GM19025 (cell line): ENCODE data around the gene CD79A.

Experiments
- ATAC-seq: cut with Tn5 transposase; IDR thresholded peaks from one replicate; pipeline ENCODE4 v1.9.1; 2021; ENCODE audit warnings: mild to moderate bottlenecking, low read depth, moderate library complexity; ENCODE audit not compliant: unreplicated experiment

Gene CD79A

GRCh38 chr19:41883463-41883820 is 6.4 kb downstream of the CD79A start:
- no peak for ATAC-seq

DNA sequence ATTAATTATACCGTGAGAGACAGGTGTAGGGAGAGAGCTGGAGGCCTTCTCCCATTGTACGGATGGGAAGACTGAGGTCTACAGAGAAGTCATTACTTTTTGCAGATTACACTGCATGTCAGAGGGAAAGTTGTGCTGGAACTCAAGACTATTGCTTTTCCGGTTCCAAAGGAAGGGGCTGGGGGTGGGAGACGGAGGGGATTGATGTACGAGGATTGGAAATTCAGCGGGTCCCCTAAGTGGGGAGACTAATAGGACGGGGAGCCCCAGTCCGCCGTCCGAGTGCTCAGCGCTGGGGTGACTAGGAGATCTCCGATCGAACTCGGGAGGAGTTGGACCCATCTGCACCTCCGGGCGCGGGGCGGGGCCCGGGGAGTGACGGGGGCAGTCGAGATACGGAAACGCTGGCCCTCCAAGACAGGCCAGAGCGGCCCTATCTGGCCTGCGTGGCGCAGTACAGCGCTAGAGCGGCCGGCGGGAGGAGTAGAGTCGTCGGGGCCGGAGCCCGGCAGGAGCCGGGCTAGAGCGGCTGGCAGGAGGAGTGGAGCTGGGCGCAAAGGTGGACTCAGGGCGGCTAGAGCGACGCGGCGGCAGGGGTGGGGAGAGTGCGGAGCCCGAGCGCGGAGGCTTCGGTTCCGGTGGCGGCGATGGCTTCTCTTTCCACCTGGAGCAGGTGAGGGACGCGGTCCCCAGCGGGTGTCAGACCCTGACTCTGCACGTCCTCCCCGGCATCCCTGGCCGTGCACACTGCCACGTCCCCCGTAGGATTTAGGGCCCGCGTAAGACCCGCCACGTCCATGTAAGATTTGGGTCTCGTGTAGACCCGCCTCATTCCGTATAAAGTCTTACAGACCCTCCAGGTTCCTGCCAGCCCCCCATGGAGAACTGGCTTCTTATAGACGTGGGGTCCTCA is 7.0 kb downstream of the CD79A start:
- peak; percentile 76 for ATAC-seq

- ATAC-seq = no peak
Observed at GRCh38 chr19:41886761-41887710, 10.0 kb downstream of the CD79A start.

GRCh38 chr19:41887711-41888382 is 10.8 kb downstream of the CD79A start:
- no peak for ATAC-seq

GRCh38 chr19:41888926-41889325 is 11.8 kb downstream of the CD79A start:
- ATAC-seq = no peak

DNA sequence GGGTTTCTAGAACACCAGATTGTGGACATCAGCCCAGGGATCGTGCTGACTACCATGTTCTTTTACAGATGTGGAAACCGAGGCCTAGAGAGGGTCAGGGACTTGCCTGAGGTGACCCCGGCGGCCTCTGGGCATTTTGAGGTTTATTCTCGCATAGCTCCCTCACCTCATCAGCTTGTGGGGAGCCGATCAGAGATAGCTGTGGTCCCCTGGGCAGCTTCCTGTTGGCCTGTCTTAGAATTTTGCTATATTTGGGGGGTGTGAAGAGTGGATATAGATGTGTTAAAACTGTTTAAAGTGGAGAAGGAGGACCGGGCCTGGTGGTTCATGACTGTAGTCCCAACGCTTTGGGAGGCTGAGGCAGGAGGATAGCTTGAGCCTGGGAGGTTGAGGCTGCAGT is 12.8 kb downstream of the CD79A start:
- no peak for ATAC-seq

- ATAC-seq = no peak
Observed at GRCh38 chr19:41890936-41891335, 13.9 kb downstream of the CD79A start.

DNA sequence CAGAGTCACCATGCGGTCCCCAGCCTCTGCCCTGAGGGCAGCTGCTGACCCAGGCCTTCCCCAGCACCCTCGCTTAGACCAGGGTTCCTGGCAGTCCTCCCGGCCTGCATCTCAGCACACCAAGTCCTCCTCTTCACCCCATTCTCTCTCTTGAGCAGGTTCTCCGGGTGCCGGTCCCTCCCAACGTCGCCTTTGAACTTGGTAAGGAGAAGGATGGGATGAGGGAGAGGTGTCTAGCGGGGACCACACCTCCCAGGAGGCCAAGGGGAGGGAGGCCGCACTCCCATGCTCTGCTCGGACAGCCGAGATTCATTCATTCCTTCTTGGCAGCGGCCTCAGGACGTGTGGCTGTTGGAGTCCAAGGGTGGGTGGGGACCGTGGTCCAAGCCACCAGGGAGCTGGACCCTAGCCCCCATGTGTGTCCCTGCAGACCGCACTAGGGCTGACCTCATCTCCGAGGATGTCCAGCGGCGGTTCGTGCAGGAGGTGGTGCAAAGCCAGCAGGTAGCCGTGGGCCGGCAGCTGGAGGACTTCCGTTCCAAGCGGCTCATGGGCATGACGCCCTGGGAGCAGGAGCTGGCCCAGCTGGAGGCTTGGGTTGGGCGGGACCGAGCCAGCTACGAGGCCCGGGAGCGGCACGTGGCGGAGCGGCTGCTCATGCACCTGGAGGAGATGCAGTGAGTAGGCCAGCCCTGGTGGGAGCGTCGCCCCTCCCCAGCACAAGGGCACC is 15.3 kb downstream of the CD79A start:
- no peak for ATAC-seq

GRCh38 chr19:41893899-41894298 is 16.8 kb downstream of the CD79A start:
- no peak for ATAC-seq

GRCh38 chr19:41894350-41894749 is 17.3 kb downstream of the CD79A start:
- no peak for ATAC-seq

GRCh38 chr19:41895745-41896580 is 18.9 kb downstream of the CD79A start:
- no peak for ATAC-seq

GRCh38 chr19:41896581-41896942 is 19.5 kb downstream of the CD79A start:
- no peak for ATAC-seq

DNA sequence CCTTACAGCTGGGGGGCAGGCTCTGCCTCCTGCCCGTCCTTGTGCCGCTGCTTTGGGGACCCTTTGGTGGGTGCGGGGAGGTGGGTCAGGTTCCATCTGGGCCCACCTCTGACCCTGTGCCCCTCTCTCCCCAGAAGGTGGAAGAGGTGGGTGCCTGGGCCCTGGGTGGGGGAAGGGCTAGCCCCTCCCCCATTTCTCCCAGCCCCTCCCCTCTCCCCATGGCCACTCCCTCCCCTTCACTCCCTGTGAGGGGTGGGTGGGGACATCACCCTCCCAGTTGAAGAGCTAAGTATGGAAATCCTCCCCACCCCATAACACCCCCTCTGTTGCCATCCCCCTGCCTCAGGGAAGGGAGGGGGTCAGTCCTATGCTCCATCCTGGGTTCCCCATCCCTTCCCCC is 20.1 kb downstream of the CD79A start:
- no peak for ATAC-seq

- ATAC-seq = no peak
Observed at GRCh38 chr19:41897820-41898219, 20.7 kb downstream of the CD79A start.

- ATAC-seq = no peak
Observed at GRCh38 chr19:41898235-41898634, 21.2 kb downstream of the CD79A start.

- ATAC-seq = no peak
Observed at GRCh38 chr19:41901707-41902360, 24.8 kb downstream of the CD79A start.

- no peak for ATAC-seq
Observed at GRCh38 chr19:41902594-41902993, 25.5 kb downstream of the CD79A start.

DNA sequence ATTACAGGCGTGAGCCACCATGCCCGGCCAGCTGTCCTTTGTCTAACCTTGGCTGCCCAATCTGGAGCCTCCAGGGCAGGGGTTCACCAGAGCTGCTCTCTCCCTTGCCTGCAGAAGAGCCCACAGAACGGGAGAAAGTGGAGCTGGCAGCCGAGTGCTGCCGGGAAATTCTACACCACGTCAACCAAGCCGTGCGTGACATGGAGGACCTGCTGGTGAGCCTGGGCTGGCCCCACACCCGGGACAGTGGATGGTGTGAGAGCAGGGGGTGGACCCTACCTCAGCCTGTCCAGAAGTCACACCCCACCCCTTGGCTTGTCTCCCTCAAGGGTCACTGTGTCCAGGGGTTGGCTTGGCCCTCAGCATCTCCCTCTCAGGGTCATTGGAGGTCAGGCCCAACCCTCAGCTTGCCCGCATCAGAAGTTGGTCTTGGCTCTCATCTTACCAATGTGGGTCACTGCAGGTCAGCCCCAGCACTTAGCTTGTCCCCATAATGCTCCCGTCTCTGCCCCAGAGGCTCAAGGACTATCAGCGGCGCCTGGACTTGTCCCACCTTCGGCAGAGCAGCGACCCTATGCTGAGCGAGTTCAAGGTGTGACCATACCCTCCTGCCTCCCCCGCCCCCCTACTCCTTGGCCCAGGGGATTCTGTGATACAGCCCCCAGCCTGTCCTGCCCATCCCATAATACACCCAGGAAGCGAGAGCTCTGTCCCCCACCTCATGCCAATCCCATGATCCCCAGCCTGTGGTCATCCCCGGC is 26.3 kb downstream of the CD79A start:
- ATAC-seq = no peak
